ENCODE measurements around the gene MYO5A.
"Not testable (repeated sequence)": the region's sequence is repeated elsewhere in the genome, so short reads cannot be mapped to it uniquely, and the experiment has no call there.

Gene MYO5A

GRCh38 chr15:52540374-52541012, 11.8 kb upstream of the MYO5A start:
- DNase-seq = no peak

- no peak for DNase-seq
These were observed 8.8 kb upstream of the MYO5A start for GRCh38 chr15:52537459-52537858.

GRCh38 chr15:52532427-52532826, 3.7 kb upstream of the MYO5A start:
- DNase-seq = no peak

GRCh38 chr15:52529940-52530339, 1.3 kb upstream of the MYO5A start:
- no peak for DNase-seq

- DNase-seq = peak in 1 of 2 experiments; percentile 48
These were observed 753 bp upstream of the MYO5A start for GRCh38 chr15:52529341-52529924.

GRCh38 chr15:52527911-52528563, 643 bp downstream of the MYO5A start:
- DNase-seq = peak in 1 of 2 experiments; percentile 46

GRCh38 chr15:52527196-52527910, 1.3 kb downstream of the MYO5A start:
- DNase-seq = no peak

- no peak for DNase-seq
These were observed 4.2 kb downstream of the MYO5A start for GRCh38 chr15:52524223-52525136.

GRCh38 chr15:52523647-52524046, 5.0 kb downstream of the MYO5A start:
- DNase-seq = no peak

GRCh38 chr15:52523192-52523591, 5.5 kb downstream of the MYO5A start:
- no peak for DNase-seq

GRCh38 chr15:52521682-52522081, 7.0 kb downstream of the MYO5A start:
- no peak for DNase-seq

GRCh38 chr15:52520421-52520820, 8.3 kb downstream of the MYO5A start:
- no peak for DNase-seq

GRCh38 chr15:52518487-52519371, 10.0 kb downstream of the MYO5A start:
- DNase-seq = no peak

- no peak for DNase-seq
These were observed 11.7 kb downstream of the MYO5A start for GRCh38 chr15:52517014-52517413.

GRCh38 chr15:52515343-52515742, 13.3 kb downstream of the MYO5A start:
- DNase-seq = no peak

GRCh38 chr15:52514482-52514881, 14.2 kb downstream of the MYO5A start:
- DNase-seq = no peak

GRCh38 chr15:52512869-52513268, 15.8 kb downstream of the MYO5A start:
- not testable (repeated sequence) for DNase-seq

- no peak for DNase-seq
These were observed 17.6 kb downstream of the MYO5A start for GRCh38 chr15:52511084-52511483.

GRCh38 chr15:52509500-52510245, 19.0 kb downstream of the MYO5A start:
- no peak for DNase-seq

- no peak for DNase-seq
These were observed 22.1 kb downstream of the MYO5A start for GRCh38 chr15:52506549-52506948.

GRCh38 chr15:52505151-52505550, 23.5 kb downstream of the MYO5A start:
- DNase-seq = no peak
